ENCODE data around the gene IFNG. TPM values are rescaled to one million over a fixed set of nuclear protein-coding genes. Genes with fewer than 3 reads are reported as not detected.
"Not testable (repeated sequence)": the region's sequence is repeated elsewhere in the genome, so short reads cannot be mapped to it uniquely, and the experiment has no call there.

The IFNG gene
- total RNA-seq, 1 donor from 2014 or later: not detected

DNA sequence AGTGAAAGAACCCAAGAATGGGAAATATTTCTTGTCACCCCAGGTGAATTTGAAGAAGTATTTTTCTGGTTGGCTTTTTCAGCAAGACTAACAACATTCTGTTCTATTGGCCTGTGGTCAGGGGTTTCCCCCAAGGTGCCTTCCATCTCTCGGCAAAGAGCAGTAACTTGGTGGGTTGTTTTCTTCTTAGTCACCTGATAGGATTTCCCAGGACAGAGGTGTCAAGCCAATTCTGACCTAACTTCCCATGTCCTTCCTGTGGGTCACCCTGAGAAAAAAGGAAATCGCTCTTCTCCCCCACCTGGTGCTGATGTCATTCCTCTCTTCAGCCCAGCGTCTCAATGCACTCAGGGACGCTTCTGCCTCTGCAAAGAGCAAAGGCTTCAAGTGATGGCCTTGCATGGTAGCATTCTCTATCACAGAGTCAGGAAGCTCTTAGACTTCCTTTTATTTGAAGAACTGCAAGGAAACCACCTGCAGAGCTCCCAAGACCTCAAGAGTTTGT is 16.1 kb upstream of the IFNG start:
- no peak for TF ChIP-seq EZH2 (IDR thresholded peaks at IDR 0.05; ENCODE audit: insufficient read depth, low read length)
- TF ChIP-seq, protein P1, sequence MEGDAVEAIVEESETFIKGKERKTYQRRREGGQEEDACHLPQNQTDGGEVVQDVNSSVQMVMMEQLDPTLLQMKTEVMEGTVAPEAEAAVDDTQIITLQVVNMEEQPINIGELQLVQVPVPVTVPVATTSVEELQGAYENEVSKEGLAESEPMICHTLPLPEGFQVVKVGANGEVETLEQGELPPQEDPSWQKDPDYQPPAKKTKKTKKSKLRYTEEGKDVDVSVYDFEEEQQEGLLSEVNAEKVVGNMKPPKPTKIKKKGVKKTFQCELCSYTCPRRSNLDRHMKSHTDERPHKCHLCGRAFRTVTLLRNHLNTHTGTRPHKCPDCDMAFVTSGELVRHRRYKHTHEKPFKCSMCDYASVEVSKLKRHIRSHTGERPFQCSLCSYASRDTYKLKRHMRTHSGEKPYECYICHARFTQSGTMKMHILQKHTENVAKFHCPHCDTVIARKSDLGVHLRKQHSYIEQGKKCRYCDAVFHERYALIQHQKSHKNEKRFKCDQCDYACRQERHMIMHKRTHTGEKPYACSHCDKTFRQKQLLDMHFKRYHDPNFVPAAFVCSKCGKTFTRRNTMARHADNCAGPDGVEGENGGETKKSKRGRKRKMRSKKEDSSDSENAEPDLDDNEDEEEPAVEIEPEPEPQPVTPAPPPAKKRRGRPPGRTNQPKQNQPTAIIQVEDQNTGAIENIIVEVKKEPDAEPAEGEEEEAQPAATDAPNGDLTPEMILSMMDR (IDR thresholded peaks at IDR 0.05; ENCODE audit: insufficient read depth, low read depth, low read length): no peak
- H3K36me3 Mint-ChIP-seq (ENCODE audit: low read depth, unreplicated experiment): peaks cover 3% of the 10 kb centered on the region
- H3K9me3 Mint-ChIP-seq (ENCODE audit: unreplicated experiment): peaks cover 4% of the 10 kb centered on the region

DNA sequence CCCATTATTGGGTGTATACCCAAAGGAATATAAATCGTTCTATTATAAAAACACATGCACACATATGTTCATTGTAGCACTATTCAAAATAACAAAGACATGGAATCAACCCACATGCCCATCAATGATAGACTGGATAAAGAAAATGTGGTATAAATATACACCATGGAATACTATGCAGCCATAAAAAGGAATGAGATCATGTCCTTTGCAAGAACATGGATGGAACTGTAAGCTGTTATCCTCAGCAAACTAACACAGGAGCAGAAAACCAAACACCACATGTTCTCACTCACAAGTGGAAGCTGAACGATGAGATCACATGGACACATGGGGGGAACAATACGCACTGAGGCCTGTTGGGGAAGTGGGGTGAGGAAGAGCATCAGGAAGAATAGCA is 15.2 kb upstream of the IFNG start:
- not testable (repeated sequence) for H3K36me3 ChIP-seq (ENCODE audit: insufficient read depth, low read length); H3K4me3 ChIP-seq (ENCODE audit: insufficient read depth, low read depth, low read length); FAIRE-seq; H3K27ac Mint-ChIP-seq (ENCODE audit: unreplicated experiment); H3K4me1 ChIP-seq (ENCODE audit: insufficient read depth, low read length); H3K9me3 ChIP-seq (ENCODE audit: insufficient read depth, low read depth, low read length); DNase-seq (ENCODE audit: low read depth); H4K20me1 ChIP-seq (ENCODE audit: insufficient read depth, low read length); H3K27me3 Mint-ChIP-seq (ENCODE audit: low read depth, unreplicated experiment); H2AFZ ChIP-seq (ENCODE audit: low read depth, low read length); H3K79me2 ChIP-seq (ENCODE audit: insufficient read depth, low read length); H3K27ac ChIP-seq (ENCODE audit: low read depth, low read length); H3K36me3 Mint-ChIP-seq (ENCODE audit: low read depth, unreplicated experiment); H3K9ac ChIP-seq (ENCODE audit: low read length); H3K27me3 ChIP-seq (ENCODE audit: insufficient read depth, low read length); H3K9me3 Mint-ChIP-seq (ENCODE audit: unreplicated experiment); H3K4me3 Mint-ChIP-seq (ENCODE audit: unreplicated experiment); H3K4me2 ChIP-seq (ENCODE audit: low read length)
- peaks cover 24% of the 10 kb centered on the region for H3K4me1 Mint-ChIP-seq (ENCODE audit: low read depth, unreplicated experiment)

More for the DNA sequence above, 16.1 kb upstream of the IFNG start:
- Histone ChIP-seq H3K27me3 (ENCODE audit: insufficient read depth, low read length) (peaks cover 4% of the 10 kb centered on the region), H3K9me3 (ENCODE audit: insufficient read depth, low read depth, low read length) (no peaks in the 10 kb centered on the region), H3K79me2 (ENCODE audit: insufficient read depth, low read length) (no peaks in the 10 kb centered on the region), H3K9ac (ENCODE audit: low read length) (no peak overlapping the region), H4K20me1 (ENCODE audit: insufficient read depth, low read length) (no peaks in the 10 kb centered on the region), H2AFZ (ENCODE audit: low read depth, low read length) (no peak overlapping the region), H3K36me3 (ENCODE audit: insufficient read depth, low read length) (no peaks in the 10 kb centered on the region), H3K4me3 (ENCODE audit: insufficient read depth, low read depth, low read length) (no peak overlapping the region), H3K27ac (ENCODE audit: low read depth, low read length) (no peak overlapping the region), H3K4me2 (ENCODE audit: low read length) (no peak overlapping the region), H3K4me1 (ENCODE audit: insufficient read depth, low read length) (no peaks in the 10 kb centered on the region)
- no peak for DNase-seq (ENCODE audit: low read depth)
- no peak overlapping the region for H3K27ac Mint-ChIP-seq (ENCODE audit: unreplicated experiment)
- no peak for FAIRE-seq
- H3K4me3 Mint-ChIP-seq (ENCODE audit: unreplicated experiment): no peak overlapping the region
- no peaks in the 10 kb centered on the region for H3K27me3 Mint-ChIP-seq (ENCODE audit: low read depth, unreplicated experiment)
- H3K4me1 Mint-ChIP-seq (ENCODE audit: low read depth, unreplicated experiment): peaks cover 24% of the 10 kb centered on the region

DNA sequence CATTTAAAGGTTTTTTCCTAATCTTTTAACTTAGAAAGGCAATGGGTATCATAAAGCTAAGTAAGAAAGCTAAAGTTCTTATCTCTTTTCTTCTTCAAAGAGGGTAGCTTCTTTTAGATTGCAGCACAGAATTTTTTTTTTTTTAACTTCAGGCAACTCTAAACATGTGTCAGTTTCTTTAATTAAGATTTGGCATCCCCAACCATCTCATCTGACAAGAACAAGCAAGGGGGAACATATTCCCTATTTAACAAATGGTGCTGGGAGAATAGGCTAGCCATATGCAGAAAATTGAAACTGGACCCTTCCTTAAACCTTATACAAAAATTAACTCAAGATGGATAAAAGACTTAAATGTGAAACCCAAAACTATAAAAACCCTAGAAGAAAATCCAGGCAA is 14.3 kb upstream of the IFNG start:
- no peaks in the 10 kb centered on the region for H3K4me1 ChIP-seq (ENCODE audit: insufficient read depth, low read length)
- no peak overlapping the region for H3K4me3 ChIP-seq (ENCODE audit: insufficient read depth, low read depth, low read length)
- H3K27ac Mint-ChIP-seq (ENCODE audit: unreplicated experiment): no peak overlapping the region
- peaks cover 20% of the 10 kb centered on the region for H3K4me1 Mint-ChIP-seq (ENCODE audit: low read depth, unreplicated experiment)
- H3K27ac ChIP-seq (ENCODE audit: low read depth, low read length): no peak overlapping the region
- H3K27me3 ChIP-seq (ENCODE audit: insufficient read depth, low read length): peaks cover 4% of the 10 kb centered on the region
- peaks cover 4% of the 10 kb centered on the region for H3K9me3 Mint-ChIP-seq (ENCODE audit: unreplicated experiment)
- no peak overlapping the region for H3K9ac ChIP-seq (ENCODE audit: low read length)
- no peak overlapping the region for H2AFZ ChIP-seq (ENCODE audit: low read depth, low read length)
- DNase-seq (ENCODE audit: low read depth) (no peak), FAIRE-seq (no peak)
- TF ChIP-seq EZH2 (IDR thresholded peaks at IDR 0.05; ENCODE audit: insufficient read depth, low read length): no peak
- TF ChIP-seq, protein P1 (IDR thresholded peaks at IDR 0.05; ENCODE audit: insufficient read depth, low read depth, low read length): no peak
- no peaks in the 10 kb centered on the region for H4K20me1 ChIP-seq (ENCODE audit: insufficient read depth, low read length)
- no peak overlapping the region for H3K4me3 Mint-ChIP-seq (ENCODE audit: unreplicated experiment)
- H3K36me3 Mint-ChIP-seq (ENCODE audit: low read depth, unreplicated experiment): peaks cover under 1% of the 10 kb centered on the region
- H3K4me2 ChIP-seq (ENCODE audit: low read length): no peak overlapping the region
- no peaks in the 10 kb centered on the region for H3K79me2 ChIP-seq (ENCODE audit: insufficient read depth, low read length)
- H3K9me3 ChIP-seq (ENCODE audit: insufficient read depth, low read depth, low read length): no peaks in the 10 kb centered on the region
- H3K27me3 Mint-ChIP-seq (ENCODE audit: low read depth, unreplicated experiment): no peaks in the 10 kb centered on the region
- no peaks in the 10 kb centered on the region for H3K36me3 ChIP-seq (ENCODE audit: insufficient read depth, low read length)
